HEK293T (cell line): ENCODE data around the gene CPA1.

Experiments used
- ELF4 ChIP-seq: fragments of 450-650 bp; IDR thresholded peaks from 2 replicates; pipeline ENCODE4 v1.6.1; 2017; ENCODE audit warnings: antibody characterized with exemption
- FOXA1 ChIP-seq: fragments of 450-650 bp; IDR thresholded peaks from 2 replicates; pipeline ENCODE4 v1.6.1; 2016; ENCODE audit warnings: mild to moderate bottlenecking
- FOXM1 ChIP-seq: fragments of 450-650 bp; IDR thresholded peaks from 2 replicates; pipeline ENCODE4 v1.6.1; 2017; ENCODE audit warnings: mild to moderate bottlenecking, borderline replicate concordance
- L3MBTL2 ChIP-seq: fragments of 450-650 bp; conservative IDR thresholded peaks from 2 replicates; pipeline ENCODE4 v1.6.1; 2016; ENCODE audit warnings: mild to moderate bottlenecking
- SUZ12 ChIP-seq: fragments of 450-650 bp; IDR thresholded peaks from 2 replicates; pipeline ENCODE4 v1.6.1; 2016; ENCODE audit warnings: mild to moderate bottlenecking

DNA sequence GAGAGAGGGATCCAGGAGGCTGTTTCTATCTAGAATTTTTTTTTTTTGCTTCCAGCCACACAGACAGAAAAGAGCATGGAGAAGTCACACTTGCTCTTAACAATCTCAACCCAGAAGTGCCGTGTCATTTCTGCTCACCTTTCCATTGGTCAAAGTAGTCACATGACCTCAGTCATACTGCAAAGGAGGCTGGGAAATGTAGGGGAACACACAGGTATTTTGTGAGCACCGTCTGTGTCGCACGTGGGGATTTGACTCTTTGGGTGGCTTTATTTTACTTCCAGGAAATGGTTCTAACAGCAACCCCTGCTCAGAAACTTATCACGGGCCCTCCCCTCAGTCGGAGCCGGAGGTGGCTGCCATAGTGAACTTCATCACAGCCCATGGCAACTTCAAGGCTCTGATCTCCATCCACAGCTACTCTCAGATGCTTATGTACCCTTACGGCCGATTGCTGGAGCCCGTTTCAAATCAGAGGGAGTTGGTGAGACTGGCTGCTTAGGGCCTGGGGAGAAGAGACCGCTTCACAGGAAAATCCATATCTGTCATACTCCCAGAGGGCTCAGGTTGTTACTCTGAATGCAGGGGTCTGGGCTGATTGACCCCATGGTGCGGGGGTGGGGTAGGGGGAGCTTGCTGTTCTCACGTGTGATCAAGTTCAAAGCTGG lies 13.1 kb upstream of the CPA1 start:
- no peak for TF ChIP-seq FOXA1
- no peak for TF ChIP-seq ELF4
- no peak for TF ChIP-seq FOXM1
- TF ChIP-seq L3MBTL2, result no peak
- no peak for TF ChIP-seq SUZ12
